ENCODE measurements around the gene STK11. TPM values are rescaled to one million over a fixed set of nuclear protein-coding genes. Genes with fewer than 3 reads are reported as not detected.

STK11 gene
- total and polyA plus RNA-seq, 2 of the 4 experiments (the other 2 are of a cell fraction), result 39.3 to 42.8 TPM

DNA sequence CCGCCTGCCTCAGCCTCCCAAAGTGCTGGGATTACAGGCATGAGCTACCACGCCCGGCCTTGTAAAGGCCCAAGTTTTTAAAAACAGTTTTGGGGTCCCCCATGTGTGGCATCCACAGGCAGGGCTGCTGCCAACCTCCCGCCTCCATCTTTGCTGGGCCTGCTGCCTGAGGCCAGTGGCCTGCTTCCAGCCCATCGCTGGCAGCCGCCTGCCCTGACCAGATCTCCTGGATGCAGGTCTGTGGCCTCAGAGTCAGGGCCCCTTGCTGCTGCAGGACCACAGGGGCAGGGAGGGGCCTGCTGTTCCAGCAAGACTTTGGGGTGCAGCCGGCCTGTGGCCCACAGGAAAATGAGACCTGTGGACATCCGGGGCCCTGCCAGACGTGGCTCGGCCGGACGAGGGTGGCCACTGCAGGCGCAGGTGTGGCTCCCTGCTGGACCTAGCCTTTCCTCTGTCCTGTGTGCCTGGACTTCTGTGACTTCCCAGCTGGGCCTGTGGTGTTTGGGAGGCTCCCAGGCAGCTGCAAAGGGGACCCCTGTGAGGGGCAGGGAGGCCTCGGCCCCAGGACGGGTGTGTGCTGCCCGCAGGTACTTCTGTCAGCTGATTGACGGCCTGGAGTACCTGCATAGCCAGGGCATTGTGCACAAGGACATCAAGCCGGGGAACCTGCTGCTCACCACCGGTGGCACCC, 14.4 kb downstream of the STK11 start:
- DNase-seq, result no peak
- no peak overlapping the region for H3K23ac ChIP-seq (ENCODE audit: low read depth, low read length)
- H2AK5ac ChIP-seq (ENCODE audit: low read depth, low read length), result no peak overlapping the region
- dilution Hi-C loops (cut with HindIII; ENCODE audit: low sequenced_read_pairs, unreplicated experiment) (no loop called here), intact Hi-C loops (cut with micrococcal nuclease) (loop anchor here (2.0 kb wide), 1 partner anchor 47 kb away; no protein-coding TSS in a partner anchor), in situ Hi-C loops (cut with MboI; ENCODE audit: low sequenced_read_pairs) (no loop called here)
- TF ChIP-seq RAD21 (IDR thresholded peaks at IDR 0.05; ENCODE audit: low read length) (no peak), FOS (IDR thresholded peaks at IDR 0.05; ENCODE audit: low read depth, low read length) (no peak), RFX5 (IDR thresholded peaks at IDR 0.05; ENCODE audit: low read depth, low read length) (no peak), MAZ (IDR thresholded peaks at IDR 0.05; ENCODE audit: borderline replicate concordance, low read depth, low read length) (no peak)
- H2BK20ac ChIP-seq (ENCODE audit: low read depth, low read length), result no peak overlapping the region
- H3K4ac ChIP-seq (ENCODE audit: low read depth, low read length), result no peak overlapping the region
- no peak overlapping the region for H2AK9ac ChIP-seq (replicated peaks; ENCODE audit: low read depth, low read length, poor library complexity)
- H3K9me1 ChIP-seq (ENCODE audit: insufficient read depth, low read length), result 0 out of 2 replicates have a peak, but pooled peaks cover 4% of the 10 kb centered on the region
- no peak overlapping the region for H4K91ac ChIP-seq (ENCODE audit: insufficient read depth, low read depth, low read length)
- H3K79me1 ChIP-seq (ENCODE audit: low read depth in 1 of 2, low read length in 2 of 2), result peaks cover 18 to 69% of the 10 kb centered on the region in 2 experiments; a peak in 3 of 4 replicates
- H3K56ac ChIP-seq (ENCODE audit: extremely low read depth, insufficient read depth, low read length), result no peak overlapping the region
- BruUV-seq (replicated peaks), result no TSS peak
- no peak overlapping the region for H3K9ac ChIP-seq (ENCODE audit: low read depth, low read length)
- no peak overlapping the region for H3K4me3 ChIP-seq (ENCODE audit: insufficient read depth, low read depth, low read length)
- no peak overlapping the region for H4K5ac ChIP-seq (ENCODE audit: low read depth, low read length)
- ChIA-PET CTCF (no interaction called here), POLR2A (ENCODE audit: unreplicated experiment) (no interaction called here)
- no peaks in the 10 kb centered on the region for H3K9me3 ChIP-seq (ENCODE audit: control insufficient read depth, insufficient read depth, low read length)
- WGBS, 2 experiments (ENCODE audit: extremely low coverage in 2 of 2, insufficient read length in 1 of 2), result 93% methylated on average over 17 of the region's 19 CpGs; no CpG with 5 or more reads in 1 of the 2 experiments
- no peak overlapping the region for H3K18ac ChIP-seq (ENCODE audit: low read depth, low read length)
- no peak overlapping the region for H4K8ac ChIP-seq (ENCODE audit: low read depth in 2 of 2, low read length in 2 of 2)
- H3K27me3 ChIP-seq (ENCODE audit: control insufficient read depth, insufficient read depth, low read length), result no peaks in the 10 kb centered on the region
- no peak overlapping the region for H3K27ac ChIP-seq (ENCODE audit: insufficient read depth, low read length)
- no peak for ATAC-seq (ENCODE audit: low read depth)
- H3K14ac ChIP-seq (replicated peaks; ENCODE audit: low read depth, low read length), result no peak overlapping the region
- H4K20me1 ChIP-seq (ENCODE audit: insufficient read depth, low read length), result peaks cover 50% of the 10 kb centered on the region
- H2BK5ac ChIP-seq (ENCODE audit: low read depth, low read length, poor library complexity, severe bottlenecking), result no peak overlapping the region
- H3K4me2 ChIP-seq (ENCODE audit: low read depth, low read length), result no peak overlapping the region
- H2BK120ac ChIP-seq (ENCODE audit: low read depth, low read length), result no peak overlapping the region
- H3K4me1 ChIP-seq (ENCODE audit: control insufficient read depth, insufficient read depth, low read length), result peaks cover 9% of the 10 kb centered on the region
- H2BK15ac ChIP-seq (ENCODE audit: low read depth, low read length), result no peak overlapping the region
- no peak overlapping the region for H2AFZ ChIP-seq (replicated peaks; ENCODE audit: low read length, poor library complexity)
- H3K36me3 ChIP-seq (ENCODE audit: control insufficient read depth, insufficient read depth, low read length), result peaks cover 36% of the 10 kb centered on the region

All from IMR-90 (cell line).